Activated effector memory CD4-positive, alpha-beta T cell treated with anti-CD3 and anti-CD28 coated beads, Interleukin-2, amount 50 U/mL, for 16 hours (primary cell): ENCODE measurements around the gene KDM4B.

Experiments used
- DNase-seq: peaks from one replicate; pipeline ENCODE4 v3.0.0-alpha.2; 2020

The KDM4B gene

GRCh38 chr19:4986056-4986455, 17.1 kb downstream of the KDM4B start:
- DNase-seq = no peak

DNA sequence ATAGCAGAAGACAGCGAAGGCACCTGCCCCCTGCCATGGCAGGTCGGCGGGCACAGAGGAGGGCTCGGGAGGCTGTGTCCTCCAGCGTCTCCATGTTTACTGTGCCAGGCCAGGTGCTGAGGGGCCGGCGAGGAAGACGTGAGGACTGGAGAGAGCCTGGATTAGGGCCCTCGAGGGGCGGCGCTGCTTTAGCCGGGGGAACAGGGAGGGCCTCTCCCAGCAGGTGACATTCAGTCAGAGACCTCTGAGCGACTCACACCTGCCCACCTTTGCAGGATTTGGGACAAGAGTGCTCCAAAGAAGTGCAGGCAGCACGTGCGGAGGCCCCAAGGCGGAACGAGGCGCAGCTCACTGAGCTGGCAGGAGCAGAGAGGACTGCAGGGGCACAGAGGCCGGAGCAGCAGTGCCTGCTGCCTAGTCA, 17.6 kb downstream of the KDM4B start:
- no peak for DNase-seq

DNA sequence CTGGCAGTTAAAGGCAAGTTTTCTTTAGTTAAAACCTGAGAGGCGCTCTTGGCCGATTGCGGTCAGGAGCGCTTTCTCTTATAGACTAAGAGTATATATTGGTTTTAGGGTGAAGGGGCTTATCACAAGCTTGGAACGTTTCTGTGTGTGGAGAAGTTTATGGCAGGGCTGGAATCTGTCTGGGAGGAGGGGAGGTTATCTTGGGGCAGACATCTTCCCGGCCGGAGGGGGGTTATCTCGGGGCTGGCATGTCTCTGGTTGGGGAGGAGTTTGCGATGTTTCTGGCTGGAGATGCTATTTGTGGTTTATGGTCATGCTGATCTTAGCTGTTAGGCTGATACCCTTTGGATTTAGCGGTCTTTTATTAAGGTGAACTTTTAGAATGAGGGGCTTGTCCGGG, 18.3 kb downstream of the KDM4B start:
- no peak for DNase-seq

- DNase-seq = no peak
Measured at GRCh38 chr19:4987692-4988370, 18.9 kb downstream of the KDM4B start.

DNA sequence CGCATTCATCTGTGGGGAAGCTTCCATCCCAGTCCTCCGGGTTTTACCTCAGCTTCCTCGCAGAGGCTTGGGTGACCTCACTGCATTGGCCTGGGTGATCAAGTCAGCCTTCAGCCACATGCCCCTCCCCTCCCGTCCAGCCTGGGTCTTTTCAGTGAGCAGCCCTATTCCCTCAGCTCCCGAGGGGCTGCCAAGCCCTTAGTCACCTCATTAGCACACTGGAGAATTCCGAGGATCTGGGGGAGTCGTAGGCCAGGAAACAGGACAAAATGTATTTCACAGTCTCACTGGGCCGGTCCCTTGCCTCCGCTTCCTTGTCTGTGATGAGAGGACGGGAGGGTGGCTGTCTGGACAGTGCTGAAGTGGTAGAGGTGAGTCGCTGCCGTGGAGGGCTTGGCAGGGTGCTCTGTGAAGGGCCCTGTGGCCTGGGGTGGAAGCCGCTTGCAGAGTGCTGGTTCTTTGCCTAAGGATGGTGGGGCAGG, 19.9 kb downstream of the KDM4B start:
- DNase-seq = no peak

- no peak for DNase-seq
Measured at GRCh38 chr19:4990306-4990705, 21.4 kb downstream of the KDM4B start.

DNA sequence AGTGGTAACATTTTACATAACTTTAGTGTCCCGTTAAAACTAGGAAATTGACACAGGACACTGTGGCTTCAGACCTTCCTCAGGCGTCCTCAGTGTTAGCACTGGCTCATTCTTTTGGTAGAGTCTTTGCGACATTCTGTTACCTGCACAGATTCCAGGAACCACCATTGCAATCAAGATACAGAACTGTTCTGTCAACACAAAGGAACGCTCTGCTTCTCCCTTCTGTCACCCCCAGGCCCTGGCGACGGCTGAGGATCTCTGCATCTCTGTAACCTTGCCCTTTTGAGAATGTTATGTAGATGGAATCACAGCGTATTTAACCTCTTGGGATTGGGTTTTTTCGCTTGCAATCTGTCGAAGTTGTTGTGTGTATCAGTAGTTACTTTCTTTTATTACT, 22.6 kb downstream of the KDM4B start:
- DNase-seq = no peak

DNA sequence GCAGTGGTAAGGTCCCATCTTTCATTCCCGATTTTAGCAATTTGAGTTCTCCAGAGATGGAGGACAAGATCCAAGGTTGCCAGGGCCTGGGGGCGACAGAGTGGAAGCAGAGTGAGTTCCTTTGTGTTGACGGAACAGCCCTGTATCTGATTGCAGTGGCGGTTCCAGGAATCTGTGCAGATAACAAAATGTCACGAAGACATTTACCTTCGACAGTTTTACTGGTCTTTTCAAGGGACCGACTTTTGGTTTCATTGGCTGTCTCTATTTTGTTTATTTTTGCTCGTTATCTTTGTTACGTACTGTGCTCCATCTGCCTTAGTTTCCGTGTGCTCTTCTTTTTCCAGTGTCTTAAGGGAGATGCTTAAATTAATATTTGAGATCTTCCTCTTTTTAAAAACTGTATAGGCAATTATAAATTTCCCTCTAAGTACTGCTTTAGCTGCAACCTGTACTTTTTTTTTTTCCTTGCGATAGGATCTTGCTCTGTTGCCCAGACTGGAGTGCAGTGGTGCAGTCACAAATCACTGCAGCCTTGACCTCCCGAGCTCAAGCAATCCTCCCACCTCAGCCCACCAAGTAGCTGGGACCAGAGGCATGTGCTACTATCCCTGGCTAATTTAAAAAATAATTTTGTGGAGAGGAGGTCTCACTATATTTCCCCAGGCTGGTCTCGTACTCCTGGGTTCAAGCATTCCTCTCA, 23.2 kb downstream of the KDM4B start:
- DNase-seq = no peak

- no peak for DNase-seq
Measured at GRCh38 chr19:4993683-4994082, 24.8 kb downstream of the KDM4B start.

GRCh38 chr19:4996701-4997100, 27.8 kb downstream of the KDM4B start:
- DNase-seq = no peak

DNA sequence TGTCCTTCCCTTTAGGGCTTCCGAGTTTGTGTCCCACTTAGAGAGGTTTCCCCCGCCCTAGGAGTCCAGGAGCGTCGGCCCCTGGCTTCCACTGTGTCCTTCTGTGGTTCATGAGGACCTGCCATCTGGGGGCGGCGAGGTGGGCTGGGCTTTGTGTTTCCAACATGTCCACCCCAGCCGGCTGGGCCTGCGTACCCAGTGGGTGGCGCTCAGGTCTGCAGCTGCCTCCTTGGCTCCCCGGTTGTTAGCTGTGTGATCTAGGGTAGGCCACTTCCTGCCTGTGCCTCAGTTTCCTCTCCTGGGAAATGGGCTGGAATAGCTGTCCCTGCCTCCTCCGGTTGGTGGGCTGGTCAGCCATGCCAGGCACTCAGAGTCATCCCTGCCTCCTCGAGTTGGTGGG, 28.4 kb downstream of the KDM4B start:
- no peak for DNase-seq

GRCh38 chr19:5000120-5000611, 31.3 kb downstream of the KDM4B start:
- DNase-seq = no peak

DNA sequence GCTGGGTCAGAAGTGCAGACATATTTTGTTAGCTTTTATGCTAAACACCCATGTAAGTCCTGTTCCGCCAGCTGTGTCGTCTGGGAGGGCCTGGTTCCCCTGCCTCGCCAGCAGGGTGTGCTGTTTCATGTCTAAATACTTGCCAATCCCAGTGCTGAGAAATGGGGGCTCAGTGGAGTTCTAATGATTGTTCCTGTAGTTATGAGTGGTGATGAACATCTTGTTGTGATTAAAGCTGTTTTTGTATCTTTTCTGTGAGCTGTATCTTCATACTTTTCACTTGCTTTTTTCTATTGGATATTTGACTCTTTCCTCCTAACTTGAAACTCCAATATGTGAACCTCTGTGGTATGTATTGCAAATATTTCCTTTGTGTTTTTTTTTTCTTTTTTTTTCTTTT, 32.7 kb downstream of the KDM4B start:
- DNase-seq = peak; percentile 68

- no peak for DNase-seq
Measured at GRCh38 chr19:5002143-5002542, 33.2 kb downstream of the KDM4B start.

GRCh38 chr19:5003781-5004180, 34.9 kb downstream of the KDM4B start:
- no peak for DNase-seq

GRCh38 chr19:5005096-5005495, 36.2 kb downstream of the KDM4B start:
- no peak for DNase-seq

GRCh38 chr19:5006201-5006600, 37.3 kb downstream of the KDM4B start:
- DNase-seq = no peak

DNA sequence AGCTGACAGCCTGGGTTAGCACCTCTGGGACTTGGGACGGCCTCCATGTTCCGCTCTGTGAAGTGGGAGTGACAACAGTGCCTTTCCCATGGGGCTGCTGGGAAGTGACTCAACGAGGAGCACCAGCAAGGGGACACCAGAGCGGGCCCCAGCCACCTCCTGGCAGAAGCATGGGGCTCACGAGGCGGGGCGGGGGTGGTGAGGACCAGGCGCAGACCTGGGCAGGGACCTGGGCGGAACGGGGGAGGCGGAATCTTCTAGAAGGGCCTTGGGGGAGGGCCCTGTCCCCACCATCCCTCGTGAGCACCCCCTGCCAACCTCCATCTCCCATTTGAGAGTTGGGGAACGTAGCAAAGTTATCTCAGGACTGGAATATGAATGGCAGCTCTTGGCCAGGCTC, 37.9 kb downstream of the KDM4B start:
- DNase-seq = no peak

DNA sequence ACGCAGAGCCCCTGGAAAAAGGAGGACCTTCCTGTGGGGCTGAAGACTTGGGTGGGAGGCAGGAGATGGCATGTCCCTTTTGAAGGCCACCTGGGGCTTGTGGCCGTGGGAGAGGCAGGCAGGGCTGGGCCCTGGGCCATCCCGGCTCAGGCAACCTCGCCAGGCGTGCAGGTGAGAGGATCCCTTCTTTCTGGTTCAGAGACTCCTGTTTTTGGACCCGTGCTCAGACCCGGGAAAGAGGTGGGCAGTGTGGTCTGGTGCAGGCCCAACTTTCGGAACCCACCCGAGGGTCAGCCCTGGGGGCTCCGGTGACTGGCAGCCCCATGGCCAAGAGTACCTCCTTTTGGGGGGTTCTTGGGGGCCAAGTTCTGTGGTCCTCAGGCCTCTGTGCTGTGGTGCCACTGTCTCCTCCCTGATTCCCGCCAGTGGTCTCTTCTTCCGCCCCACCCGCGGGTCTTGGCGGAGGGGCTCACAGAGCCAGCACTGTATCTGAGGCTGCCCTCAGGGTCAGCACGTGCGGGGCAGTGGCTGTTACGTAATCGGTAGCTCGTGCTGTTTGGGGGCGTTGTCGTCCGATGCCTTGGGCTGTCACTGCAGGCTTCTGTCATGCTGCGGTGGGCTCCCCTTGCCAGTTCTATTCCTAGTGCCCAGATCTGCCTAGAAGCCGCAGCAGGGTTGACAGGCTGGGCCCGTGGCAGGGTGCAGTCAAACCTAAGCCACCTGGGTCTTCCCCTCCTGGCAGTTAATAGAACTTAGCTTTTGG, 42.7 kb downstream of the KDM4B start:
- DNase-seq = no peak

- DNase-seq = no peak
Measured at GRCh38 chr19:5012688-5013457, 44.0 kb downstream of the KDM4B start.

DNA sequence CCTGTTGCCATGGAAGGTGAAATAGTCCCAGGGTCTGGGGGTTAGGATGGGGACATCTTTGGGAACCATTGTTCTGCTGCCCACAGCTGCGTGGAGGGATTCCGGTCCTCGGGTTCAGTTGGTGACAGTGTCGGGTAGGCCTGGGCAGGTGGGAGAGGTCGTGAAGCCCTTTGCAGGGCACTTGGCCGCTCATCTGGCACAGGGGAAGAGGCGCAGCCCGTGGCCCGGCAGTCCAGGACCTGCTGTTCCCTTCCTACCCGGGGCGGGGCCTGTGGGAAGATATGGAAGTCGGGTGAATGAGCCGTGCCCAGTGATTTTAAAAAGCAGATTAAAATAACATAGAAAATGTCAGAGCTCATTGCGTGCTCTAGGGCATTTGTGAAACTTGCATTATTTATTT, 44.8 kb downstream of the KDM4B start:
- no peak for DNase-seq

- no peak for DNase-seq
Measured at GRCh38 chr19:5014941-5015340, 46.0 kb downstream of the KDM4B start.

GRCh38 chr19:5016268-5016667, 47.4 kb downstream of the KDM4B start:
- no peak for DNase-seq
